CD4-positive, alpha-beta T cell treated with Interleukin-4 for 1 hour (primary cell): ENCODE data around the gene UBE2Z.
"Not testable (repeated sequence)": the region's sequence is repeated elsewhere in the genome, so short reads cannot be mapped to it uniquely, and the experiment has no call there.

ENCODE experiments used
- DNase-seq, 2 donors: peaks; one replicate each; pipeline ENCODE4 v3.0.0-alpha.2; 2020 to 2022

UBE2Z gene

DNA sequence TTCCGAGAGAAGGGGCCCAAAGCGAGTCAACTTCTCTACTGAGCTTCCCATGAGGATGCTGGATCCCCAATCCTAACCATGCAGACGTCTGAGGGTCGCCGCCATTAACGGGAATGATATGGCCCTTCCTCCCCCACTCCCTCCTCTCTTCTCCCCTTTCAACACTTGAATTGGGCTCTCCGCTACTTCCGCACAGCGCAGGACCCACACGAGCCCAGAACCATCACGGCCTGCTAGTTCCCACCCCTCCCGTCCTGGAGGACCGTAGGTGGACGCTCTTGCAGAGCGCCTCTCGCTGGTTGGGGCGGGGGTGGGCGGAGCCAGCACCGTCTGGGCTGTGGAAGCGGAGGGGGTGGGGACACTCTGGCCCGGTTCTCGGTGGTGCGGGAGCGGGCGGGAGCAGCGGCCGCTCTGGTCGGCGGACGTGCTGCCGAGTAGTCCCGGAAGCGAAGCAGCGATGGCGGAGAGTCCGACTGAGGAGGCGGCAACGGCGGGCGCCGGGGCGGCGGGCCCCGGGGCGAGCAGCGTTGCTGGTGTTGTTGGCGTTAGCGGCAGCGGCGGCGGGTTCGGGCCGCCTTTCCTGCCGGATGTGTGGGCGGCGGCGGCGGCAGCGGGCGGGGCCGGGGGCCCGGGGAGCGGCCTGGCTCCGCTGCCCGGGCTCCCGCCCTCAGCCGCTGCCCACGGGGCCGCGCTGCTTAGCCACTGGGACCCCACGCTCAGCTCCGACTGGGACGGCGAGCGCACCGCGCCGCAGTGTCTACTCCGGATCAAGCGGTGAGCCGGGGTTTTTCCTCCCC is at the start of gene UBE2Z:
TSS of gene UBE2Z (plus strand) at position 361 of the 797 bp plus-strand sequence. CDS start at position 458, 97 bp downstream.
- peak; percentile 94 for DNase-seq

DNA sequence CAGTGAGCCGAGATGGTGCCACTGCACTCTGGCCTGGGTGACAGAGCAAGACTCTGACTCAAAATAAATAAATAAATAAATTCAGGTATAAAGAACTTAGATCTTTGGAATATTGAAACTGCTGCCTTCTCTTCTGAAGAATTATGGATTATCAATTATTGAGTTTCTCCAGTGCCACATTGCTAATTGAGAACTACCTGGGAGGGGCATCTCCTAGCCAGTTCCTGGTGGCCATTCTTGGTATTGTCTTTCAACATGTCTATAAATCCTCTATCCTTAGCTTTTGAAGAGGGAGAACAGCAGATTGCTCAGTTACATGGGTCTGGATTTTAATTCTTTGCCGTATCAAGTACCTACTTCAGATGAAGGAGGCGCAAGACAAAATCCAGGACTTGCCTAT is 48.2 kb upstream of the UBE2Z start:
- DNase-seq: no peak

DNA sequence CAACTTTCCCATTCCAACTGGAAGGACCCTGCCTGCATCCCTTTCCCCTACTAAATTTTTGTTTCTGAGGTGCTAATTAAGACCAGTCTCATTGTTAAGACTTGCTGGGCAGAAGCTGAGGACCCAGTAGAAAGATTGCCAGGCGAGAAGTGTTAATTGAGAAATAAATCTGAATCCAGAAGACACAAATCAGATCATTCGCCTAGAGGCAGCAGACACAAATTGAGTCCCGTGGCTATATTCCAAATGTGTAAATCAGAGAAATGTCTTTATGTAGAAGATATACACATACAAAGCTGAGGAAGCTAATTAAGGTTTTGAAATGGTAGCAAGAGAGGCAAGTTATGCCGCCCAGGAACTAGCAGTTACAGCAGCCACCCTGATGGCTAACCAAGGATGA is 47.8 kb upstream of the UBE2Z start:
- DNase-seq: no peak

DNA sequence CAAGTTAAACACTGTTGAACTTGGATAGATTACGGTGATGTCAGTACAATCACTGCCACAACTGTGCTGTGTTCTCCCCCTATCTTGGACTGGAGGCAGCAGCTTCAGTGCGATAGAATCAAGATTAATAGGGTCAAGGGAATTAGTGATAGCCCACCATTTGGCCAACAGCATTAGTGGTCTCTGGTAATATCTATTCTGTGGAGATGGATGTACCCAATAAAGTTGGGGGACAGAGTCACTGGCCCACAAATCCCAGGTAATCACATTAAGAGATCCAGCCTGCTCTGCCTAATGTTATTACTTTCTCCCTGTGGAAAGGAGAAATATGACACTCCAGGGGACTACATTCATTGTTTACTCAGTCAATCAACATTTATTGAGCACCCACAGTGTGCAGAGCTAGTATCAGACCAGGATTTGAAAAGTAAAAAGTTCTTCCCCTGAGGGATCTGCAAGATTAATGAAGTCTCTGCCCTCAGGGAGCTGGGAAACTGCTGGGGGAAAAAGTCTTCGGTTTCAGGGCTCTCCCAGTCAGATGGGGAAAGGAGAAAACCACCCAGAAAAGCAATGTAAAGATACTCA is 39.2 kb upstream of the UBE2Z start:
- no peak for DNase-seq

DNA sequence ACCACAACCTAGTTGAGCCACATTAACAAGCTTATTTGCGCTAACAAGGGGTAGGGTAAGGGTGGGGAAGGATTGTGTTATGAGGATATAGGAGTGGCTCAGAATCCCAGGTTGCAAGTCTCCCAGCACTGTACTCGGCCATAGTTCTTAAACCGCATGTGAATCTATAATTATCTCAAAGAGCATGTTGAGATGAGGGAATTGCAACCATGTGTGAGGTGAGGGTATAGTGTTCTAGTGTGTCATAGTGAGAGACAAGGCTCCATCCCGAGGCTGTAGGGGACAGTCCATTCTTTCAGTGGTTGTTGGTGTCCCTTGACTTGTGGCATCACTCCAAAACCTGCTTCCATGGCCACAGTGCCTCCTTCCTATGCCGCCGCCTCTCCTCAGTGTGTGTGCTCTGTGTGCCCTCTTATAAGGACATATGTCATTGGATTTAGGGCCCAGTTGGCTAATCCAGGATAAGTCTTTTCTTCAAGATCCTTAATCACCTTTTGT is 38.3 kb upstream of the UBE2Z start:
- DNase-seq: no peak

DNA sequence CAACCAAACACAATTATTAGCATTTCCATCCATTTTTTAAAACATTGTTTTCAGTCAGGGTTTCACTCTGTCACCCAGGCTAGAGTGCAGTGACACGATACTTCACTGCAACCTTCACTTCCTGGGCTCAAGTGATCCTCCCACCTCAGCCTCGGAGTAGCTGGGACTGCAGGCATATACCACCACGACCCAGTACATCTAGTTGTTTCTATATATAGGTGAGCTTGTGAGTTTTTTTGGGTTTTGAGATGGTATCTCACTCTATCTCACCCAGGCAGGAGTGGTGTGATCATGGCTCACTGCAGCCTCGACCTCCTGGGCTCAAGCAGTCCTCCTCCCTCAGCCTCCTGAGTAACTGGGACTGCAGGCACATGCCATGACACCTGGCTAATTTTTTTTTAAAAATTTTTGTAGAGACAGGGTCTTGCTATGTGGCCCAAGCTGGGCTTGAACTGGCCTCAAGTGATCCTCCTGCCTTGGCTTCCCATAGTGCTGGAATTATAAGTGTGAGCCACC is 37.1 kb upstream of the UBE2Z start:
- no peak for DNase-seq

DNA sequence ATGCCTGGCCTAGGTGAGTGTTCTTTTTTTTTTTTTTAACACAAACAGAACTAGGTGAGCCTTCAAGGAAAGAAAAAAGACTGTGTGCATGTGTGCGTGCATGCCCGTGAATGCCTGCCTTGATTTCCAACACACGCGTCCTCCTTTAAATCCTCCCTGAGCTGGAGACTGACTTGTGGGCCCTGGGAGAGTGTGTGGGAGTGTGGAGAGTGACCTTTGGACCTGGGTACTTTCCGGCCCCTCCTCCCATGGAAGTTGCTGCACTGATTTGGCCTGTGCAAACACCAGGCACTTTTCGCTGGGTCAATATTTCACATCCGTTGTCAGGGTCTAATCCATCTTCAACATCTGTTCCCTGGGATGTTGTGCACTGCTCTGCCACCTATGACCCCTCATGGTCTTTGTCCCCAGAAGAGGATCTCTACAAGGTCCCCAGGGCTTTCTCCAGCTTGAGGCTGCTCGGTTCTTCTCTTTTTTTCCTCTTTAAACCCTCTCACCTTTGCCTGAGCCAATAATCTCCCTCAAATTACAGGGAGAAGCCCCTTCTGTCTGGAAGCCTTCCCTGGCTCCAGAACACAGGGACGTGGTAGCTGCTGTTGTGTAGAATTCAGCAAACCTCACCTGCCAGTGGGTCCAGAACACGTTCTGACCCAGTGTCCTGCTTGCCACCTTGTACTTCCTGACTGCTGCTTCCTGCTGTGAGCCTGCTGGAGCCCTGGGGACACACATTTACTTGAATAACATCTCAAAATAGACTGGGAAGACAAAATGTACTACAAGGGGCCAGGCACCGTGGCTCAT is 36.5 kb upstream of the UBE2Z start:
- no peak for DNase-seq

DNA sequence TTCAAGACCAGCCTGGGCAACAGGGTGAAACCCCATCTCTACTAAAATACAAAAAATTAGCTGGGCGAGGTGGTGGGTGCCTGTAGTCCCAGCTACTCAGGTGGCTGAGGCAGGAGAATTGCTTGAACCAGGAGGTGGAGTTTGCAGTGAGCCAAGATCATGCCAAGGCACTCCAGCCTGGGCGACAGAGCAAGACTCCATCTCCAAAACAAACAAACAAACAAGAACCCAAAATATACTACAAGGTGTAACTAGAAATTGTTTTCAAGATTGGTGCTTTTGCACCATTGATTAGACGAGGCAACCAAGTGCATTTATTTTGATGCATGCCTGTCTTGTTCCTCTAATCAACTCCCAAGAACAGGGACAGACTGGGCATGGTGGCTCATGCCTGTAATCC is 35.8 kb upstream of the UBE2Z start:
- not testable (repeated sequence) for DNase-seq

DNA sequence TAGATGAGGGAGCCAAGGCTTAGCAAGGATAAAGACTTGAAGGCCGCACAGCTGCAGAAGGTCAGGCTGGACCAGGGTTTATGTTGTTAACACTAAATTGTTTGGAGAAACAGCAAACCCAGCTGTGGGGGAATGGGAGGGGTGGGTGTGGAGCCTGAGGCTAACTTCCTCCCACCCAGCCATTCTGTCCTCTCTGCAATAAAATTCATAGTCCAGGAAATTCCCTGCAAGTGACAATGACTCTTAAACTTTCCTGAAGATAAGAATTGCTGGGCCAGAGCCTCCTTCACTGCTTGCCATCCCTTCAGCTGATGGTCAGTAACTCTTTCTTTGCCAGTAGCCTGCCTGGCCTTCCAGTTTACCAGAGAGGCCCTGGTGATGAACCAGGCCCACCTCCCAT is 35.0 kb upstream of the UBE2Z start:
- no peak for DNase-seq

DNA sequence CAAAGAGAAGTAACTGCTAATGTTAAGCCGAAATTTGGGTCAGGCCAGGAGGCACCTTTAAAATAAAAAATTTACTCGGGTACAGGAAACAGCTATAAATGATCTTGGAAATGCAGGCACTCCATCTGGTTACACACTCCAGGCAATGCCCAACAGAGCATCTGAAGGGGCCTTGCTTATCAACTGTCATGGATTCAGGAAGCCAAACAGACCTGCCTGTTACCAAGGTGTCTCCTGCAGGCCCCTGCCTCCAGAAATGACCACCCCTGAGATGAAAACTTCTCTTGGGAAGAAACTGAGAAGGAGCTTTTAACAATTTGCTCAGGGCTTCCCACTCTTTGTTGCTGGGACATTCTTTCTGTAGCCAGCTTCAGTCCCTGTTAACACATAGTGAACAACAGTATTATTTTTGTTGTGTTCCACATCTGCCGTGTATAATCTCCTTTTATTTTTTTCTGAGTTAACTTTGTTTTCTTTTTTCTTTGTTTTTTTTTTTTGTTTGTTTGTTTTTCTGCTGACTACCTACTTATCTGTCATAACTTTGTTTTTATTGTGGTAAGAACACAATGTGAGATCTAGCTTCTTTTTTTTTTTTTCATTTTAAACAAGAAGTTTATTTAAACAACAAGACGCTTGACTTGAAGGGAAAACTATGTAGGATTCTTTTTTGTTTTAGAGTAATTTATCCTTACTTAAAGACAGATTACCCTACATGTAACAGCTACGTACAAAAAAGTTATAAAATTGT is 34.3 kb upstream of the UBE2Z start:
- DNase-seq: no peak

DNA sequence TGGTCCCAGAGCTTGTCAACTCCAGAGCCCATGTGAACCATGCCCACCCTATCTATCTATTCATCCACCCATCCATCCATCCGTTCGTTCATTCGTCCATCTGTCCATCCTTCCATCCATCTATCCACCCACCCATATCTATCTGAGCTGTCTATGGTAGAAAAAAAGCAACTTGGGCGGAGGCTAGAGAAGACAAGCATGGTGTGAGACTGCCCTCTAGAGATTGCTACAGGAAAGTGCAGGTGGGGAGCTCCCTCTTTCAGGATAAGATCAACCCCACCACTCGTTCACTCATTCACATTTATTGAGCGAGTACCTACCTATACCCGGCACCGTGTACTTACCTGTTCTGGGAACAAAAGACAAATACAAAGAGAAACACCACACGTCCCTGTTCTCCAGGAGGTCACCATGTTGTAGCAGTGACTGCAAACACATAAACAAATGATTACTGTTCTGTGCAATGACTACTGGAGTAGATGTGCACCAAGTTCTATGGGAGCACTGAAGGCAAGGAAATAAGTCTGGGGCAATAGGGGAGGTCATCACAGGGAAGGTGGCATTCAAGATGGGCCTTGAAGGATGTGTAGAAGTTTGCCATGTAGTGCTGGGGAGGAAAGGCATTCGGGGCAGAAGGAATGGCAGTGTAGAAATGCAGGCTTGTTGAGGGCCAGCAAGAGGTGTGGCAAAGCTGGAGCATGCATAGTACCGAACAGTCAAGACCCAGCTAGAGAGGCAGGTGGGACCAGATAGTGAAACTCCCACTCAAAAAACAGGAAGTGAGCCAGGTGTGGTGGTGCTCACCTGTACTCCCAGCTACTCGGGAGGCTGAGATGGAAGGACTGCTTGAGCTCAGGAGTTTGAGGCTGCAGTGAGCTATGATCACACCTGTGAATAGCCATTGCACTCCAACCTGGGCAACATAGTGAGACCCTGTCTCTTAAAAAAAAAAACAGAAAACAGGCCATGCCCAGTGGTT is 29.0 kb upstream of the UBE2Z start:
- peak; percentile 69 to 79 for DNase-seq

DNA sequence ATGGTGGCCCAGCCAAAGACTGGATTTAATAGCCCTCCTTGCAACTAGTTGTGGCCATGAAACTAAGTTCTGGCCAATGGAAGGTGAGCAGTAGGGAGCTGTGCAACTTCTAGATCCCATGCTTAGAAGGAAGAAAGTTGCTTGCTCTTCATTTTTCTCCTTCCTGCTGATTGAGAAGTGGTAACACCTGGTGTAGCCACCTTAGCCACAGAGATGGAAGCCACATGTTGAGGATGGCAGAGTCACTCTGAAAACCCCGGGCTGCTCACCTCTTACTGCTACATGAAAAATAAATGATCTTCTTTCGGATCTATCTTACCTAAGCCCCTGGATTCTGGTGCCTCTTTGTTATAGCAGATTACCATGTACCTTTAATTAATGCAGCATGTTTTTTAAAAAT is 25.9 kb upstream of the UBE2Z start:
- DNase-seq: no peak

DNA sequence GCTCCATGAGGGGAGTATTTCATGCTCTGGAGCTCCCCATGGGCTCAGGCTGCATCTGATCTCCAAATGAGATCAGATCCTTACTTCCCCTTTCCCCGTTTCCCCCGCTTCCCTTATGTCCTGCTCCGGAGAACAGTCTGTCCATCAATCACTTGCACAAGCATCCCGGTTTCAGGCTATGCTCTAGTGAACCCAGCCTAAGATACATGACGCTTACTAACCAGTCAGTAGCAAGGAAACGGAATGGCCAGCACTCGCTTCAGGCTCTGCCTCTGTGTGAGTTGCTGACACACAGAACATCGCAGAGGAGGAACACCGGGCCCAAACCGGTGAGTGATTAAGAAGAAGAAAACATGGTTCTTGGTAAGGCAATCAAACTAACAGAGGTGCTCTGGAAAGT is 25.0 kb upstream of the UBE2Z start:
- no peak for DNase-seq

DNA sequence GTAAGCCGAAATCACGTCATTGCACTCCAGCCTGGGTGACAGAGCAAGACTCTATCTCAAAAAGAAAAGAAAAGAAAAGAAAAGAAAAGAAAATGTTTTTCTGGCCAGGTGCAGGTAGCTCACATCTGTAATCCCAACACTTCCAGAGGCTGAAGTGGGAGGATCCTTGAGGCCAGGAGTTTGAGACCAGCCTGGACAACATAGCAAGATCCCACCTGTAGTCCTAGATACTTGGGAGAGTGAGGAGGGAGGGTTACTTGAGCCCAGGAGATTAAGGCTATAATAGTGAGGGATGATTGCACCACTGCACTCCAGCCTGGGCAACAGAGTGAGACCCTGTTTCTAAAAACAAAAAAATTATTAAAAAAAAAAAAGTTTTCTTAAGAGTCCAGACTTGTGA is 18.1 kb upstream of the UBE2Z start:
- DNase-seq: no peak

DNA sequence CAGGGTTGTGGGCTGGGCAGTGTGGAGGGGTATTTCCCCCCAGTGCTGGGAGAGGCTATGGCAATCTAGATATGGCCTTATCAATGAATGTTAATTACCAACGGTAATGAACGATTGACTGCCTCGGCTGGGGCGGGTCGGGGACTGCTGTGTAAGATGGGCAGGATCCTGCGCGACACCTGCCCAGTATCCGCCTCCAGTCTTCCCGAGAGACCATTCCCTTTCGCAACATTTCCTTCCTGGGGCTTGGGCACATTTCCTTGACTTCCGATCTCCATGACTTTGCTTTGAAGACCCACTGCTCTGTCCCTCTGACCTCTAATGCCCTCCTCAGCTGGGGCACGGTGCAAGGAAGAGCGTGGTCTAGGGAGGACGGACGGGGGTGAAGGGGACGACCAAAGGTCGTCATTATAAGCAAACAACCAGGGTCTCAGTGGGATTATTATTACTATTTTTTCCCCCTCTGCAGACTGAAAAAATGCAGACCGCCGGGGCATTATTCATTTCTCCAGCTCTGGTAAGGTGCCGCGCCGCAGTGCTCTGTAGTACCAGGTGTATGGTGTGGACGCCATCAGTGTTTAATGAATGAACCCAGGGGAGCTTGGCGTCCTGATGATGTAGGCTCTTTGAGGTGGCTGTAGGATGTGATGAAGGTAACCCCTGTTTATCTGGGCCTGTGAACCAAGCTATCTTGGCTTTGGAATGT is 15.1 kb upstream of the UBE2Z start:
- DNase-seq: no peak

DNA sequence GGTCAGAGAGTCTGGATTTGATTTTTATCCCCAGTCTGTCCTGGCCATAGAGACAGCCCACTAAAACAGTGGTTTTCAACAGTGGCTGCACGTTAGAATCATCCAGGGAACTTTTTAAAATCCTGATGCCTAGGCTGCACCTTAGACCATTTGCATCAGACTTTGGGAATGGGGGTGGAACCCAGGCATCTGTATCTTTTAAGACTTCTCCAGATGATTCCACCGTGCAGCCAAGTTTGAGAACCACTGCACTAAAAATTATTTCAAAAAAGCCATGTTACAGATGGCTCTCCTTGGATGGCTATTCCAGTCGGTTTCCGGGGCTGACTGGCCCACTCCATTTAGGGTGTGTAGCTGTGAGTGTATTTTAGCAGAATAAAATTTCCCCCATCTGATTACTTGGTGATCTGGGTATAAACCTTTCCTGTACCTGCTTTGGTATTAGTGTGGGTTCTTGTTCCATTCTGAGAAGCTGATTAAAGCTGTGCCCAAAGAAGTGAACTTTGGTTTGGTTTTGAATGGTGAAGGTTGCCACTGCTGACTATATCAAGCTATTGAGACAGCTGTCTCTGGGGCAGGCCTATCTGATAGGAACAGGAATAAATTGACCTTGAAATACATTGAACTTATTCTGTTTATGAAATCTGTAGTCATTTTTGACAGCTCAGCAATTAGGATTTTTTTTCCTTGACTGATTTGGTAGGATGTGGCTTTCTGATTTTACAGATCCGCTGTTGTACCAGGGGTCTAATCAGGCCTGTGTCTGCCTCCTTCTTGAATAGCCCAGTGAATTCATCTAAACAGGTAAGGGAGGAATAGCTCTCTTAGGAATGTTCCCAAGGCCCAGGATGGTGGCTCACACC is 14.3 kb upstream of the UBE2Z start:
- no peak for DNase-seq

DNA sequence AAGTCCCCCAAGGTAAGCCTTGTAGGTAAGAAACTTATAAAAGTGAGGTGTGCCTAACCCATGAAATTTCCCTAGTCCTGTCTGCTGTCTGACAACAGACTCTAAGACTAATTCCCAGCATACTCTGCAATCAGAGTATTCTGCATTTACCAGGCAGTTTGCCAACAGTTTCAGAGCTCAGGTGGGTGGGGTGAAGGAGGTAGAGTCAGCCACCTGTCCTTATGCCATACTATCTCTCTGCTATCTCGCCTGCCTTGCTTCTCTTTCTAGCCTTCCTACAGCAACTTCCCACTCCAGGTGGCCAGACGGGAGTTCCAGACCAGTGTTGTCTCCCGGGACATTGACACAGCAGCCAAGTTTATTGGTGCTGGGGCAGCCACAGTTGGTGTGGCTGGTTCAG is 13.3 kb upstream of the UBE2Z start:
- DNase-seq: no peak

DNA sequence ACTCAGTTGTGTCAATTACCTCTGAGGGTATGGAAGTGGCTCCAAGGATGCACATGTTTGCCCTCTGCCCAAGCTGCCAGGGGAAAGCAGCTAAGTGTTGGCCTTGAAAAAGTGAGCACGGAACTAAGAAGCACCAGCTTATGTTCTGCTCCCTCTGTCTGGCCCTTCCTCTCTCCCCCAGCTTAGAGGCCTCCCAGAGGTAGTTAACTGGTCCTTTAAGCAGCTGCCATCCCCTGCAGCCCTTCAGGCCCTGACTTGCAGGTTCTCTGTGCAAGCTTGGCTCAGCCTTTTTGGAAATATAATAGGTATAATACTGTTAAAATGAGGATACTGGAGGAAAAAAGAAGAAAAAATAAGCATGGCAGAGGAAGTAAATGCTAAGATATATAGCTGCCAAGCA is 7.0 kb upstream of the UBE2Z start:
- DNase-seq: no peak

DNA sequence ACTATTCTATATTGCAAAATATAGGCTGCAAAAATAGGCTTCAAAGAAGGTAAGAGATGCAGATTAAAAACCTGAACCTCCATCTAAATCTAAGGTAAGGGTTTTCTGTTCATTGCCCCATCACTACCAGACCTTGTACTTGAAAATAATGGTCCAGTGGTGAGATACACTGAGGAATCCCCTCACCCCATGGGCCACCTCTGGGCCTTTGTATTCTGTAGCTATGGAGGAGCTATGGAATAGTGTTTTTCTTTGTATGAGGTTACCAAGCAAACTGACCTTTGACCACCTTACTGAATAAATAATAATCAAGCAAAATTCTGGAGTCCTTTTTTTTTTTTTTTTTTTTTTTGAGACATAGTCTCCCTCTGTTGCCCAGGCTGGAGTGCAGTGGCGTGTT is 4.8 kb upstream of the UBE2Z start:
- DNase-seq: no peak

DNA sequence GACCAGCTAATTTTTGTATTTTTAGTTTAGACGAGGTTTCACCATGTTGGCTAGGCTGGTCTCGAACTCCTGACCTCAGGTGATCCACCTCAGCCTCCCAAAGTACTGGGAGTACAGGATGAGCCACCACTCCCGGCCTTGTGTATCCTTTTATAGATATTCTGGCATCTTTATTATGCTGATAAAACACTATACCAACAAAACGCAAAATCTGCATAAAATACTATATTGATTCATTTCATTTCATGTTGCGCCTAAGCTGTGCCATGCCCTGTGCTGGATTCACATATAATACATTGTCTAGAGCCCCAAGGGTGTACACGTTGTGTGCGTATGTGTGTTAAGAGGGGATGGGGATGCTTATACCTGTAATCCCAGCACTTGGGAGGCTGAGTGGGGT is 3.8 kb upstream of the UBE2Z start:
- DNase-seq: no peak
